ENCODE measurements around the gene BRICD5.

The BRICD5 gene

DNA sequence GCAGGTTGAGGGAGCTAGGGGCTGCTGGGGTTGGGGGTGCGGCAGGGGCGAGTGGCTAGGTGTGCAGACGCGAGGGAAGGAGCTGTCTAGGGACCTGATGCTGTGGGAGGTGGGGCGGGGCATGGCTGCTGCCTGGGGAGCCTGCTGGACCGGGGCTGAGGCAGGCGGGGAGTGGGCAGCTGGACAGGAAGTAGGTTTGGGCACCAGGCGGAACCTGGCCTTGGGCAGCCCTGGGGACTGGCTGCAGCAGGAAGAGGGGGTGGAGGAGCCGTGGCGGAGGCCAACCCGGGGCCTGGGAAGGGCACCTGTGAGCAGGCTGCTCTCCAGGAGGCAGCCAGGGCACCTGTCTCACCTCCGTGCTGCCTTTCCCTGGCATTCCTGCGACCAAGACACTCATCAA lies 19.7 kb upstream of the BRICD5 start:
- TF ChIP-seq, protein P1, sequence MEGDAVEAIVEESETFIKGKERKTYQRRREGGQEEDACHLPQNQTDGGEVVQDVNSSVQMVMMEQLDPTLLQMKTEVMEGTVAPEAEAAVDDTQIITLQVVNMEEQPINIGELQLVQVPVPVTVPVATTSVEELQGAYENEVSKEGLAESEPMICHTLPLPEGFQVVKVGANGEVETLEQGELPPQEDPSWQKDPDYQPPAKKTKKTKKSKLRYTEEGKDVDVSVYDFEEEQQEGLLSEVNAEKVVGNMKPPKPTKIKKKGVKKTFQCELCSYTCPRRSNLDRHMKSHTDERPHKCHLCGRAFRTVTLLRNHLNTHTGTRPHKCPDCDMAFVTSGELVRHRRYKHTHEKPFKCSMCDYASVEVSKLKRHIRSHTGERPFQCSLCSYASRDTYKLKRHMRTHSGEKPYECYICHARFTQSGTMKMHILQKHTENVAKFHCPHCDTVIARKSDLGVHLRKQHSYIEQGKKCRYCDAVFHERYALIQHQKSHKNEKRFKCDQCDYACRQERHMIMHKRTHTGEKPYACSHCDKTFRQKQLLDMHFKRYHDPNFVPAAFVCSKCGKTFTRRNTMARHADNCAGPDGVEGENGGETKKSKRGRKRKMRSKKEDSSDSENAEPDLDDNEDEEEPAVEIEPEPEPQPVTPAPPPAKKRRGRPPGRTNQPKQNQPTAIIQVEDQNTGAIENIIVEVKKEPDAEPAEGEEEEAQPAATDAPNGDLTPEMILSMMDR (IDR thresholded peaks at IDR 0.05) = no peak

DNA sequence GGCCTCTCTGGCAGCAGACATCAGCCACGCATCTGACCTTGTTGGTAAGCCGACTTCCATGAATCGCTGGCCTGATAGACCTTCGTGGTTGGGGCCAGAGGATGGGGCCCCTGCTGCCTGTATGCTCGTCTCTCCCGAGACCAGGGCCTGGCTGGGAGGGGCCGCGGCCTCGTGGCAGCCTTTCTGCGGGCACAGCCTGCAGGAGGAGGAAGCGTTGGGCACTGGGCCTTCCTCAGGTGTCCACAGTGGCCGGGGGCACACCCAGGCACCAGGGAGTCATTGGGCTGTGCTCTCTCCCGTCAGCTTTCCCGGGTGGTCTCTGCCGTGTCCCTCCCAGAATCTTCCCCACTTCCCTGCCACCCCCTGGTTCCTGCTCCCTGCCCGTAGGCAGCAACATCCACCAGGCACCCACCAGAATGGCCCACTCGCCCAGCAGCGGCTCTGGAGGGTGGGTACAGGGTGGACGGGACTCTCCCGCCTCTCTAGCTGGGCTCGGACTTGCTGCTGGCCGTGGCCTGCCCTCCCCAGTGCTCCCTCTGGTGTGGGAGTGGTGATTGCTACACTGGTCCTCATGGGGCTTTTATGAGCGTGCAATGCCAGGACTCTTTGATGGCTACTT lies 19.1 kb upstream of the BRICD5 start:
- TF ChIP-seq, protein P1 (IDR thresholded peaks at IDR 0.05) = no peak

DNA sequence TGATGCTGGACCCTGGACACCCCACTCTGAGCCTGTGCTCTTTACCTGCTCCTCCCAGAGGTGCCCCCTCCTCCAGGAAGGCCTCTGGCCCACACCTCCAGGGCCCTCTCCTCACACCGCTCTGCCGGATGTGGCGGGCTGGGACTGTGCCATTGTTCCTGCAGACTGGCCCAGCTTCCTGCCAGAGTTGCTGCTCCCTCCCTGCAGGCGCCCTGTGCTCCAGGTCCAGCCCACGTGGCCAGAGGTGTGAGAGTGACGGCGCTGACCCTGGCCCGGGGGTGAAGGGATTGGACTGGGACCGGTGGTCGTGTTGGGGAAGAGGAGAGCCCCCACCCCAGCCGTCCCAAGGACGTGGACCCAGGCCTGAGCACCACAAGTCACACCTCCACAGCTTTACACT lies 18.4 kb upstream of the BRICD5 start:
- TF ChIP-seq, protein P1 (IDR thresholded peaks at IDR 0.05) = no peak

DNA sequence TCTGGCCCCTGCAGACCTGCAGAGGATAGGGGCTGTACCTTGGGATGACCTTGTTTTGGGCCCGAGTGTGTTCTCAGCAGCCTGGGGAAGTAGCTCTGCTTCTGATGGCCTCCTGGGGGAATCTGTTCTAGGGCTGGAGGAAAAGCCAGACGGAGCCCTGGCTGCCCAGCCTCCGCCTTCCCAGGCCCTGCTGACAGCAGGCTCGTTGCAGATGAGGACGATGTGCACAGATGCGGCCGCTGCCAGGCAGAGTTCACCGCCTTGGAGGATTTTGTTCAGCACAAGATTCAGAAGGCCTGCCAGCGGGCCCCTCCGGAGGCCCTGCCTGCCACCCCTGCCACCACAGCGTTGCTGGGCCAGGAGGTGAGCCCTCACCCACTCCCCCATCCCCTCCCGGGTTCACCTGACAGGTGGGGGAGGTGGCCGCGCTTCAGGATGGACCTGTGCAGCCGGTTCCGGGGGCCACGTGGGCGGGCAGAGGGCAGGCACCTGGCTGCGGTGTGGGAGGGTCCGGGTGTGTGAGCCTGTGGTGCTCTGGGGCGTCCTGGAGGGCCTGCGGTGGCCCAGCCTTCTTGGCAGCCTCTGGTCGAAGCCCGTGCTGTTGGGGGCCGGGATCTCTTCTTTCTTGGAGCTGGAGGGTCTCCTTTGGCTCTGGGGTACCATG lies 17.6 kb upstream of the BRICD5 start:
- TF ChIP-seq, protein P1 (IDR thresholded peaks at IDR 0.05) = no peak

DNA sequence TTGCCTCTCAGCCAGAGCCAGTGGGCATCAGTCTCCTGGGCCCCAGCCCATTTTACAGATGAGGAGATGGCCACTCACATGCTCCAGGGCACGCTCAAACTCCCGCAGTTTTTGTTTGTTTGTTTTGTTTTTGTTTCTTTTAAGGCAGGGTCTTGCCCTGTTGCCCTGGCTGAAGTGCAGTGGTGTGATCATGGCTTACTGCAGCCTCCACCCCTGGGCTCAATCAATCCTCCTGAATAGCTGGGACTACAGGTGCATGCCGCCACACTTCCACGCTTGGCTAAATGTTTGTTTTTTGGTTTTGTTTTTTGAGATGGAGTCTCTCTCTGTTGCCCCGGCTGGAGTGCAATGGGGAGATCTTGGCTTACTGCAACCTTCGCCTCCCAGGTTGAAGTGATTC lies 16.3 kb upstream of the BRICD5 start:
- TF ChIP-seq, protein P1 (IDR thresholded peaks at IDR 0.05) = no peak

DNA sequence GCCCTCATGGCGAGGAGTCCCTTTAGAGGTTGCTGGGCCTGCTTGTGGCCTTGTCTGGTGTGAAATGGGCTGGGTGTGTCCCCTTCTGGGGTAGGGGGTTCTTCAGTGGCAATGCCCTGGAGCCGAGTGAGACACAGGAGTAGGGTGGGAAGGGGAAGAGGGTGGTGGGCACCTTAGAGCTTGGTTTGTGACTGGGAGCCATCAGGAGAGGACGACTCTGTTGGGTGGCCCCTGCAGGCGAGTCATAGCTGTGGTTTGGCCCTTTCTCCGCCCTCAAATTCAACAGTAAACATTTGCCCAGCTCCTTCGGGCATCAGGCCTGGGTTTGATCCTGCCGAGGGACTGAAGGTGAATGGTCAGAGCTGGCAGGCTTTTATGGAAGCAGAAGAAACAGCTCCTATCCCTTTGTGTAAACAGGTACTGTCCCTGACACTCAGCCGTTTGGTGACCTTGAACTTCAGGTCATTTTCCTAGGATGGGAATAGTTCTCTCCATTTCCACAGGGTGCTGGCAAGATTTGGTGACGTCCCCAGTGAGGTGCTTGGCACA lies 15.7 kb upstream of the BRICD5 start:
- TF ChIP-seq, protein P1 (IDR thresholded peaks at IDR 0.05) = peak; percentile 10; the same call in 1 of the 2 replicates

DNA sequence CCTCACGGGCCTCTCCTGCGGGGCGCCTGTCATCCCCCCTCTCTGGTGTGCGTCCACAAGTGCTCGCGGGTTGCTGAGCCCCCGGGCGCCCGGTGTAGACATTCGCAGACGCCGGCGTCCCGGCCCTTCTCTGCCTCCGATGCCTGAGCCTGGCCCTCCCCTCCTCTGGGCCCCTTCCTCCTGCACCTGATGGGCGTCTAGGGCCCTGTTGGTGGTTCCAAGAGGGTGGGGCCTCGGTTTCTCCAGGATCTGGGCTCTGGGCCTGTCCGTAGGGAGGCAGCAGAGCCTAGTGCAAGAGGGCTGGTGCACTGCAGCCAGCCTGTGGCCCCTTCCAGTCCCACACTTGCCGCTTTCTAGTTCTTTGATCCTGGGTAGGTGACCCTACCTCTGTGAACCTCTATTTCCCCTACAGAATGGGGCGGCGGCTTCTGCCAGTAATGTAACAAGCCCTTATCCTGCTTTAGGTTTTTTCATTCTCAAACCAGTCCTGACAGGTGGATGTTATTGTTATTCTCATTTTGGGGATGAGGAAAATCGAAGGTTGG lies 13.4 kb upstream of the BRICD5 start:
- TF ChIP-seq, protein P1 (IDR thresholded peaks at IDR 0.05) = no peak; the same call in 1 of the 2 replicates
